Smooth muscle cell (in vitro differentiated cells): ENCODE measurements around the gene DIS3L2. TPM values are rescaled to one million over a fixed set of nuclear protein-coding genes. Genes with fewer than 3 reads are reported as not detected.
"Not testable (repeated sequence)": the region's sequence is repeated elsewhere in the genome, so short reads cannot be mapped to it uniquely, and the experiment has no call there.

Experiments used
- DNase-seq: peaks from one replicate; lab custom pipeline; 2025; ENCODE audit not compliant: unreplicated experiment; lab: John Stamatoyannopoulos, UW
- H2AFZ ChIP-seq: fragments of 200-600 bp; sonication (generic); 2 replicates; pipeline ENCODE4 v1.6.0; 2016; ENCODE audit warnings: antibody characterized with exemption, low read depth, mild to moderate bottlenecking
- H3F3A ChIP-seq: fragments of 200-600 bp; sonication (generic); 2 replicates; pipeline ENCODE4 v1.6.0; 2017; ENCODE audit warnings: antibody characterized with exemption, low read depth
- H3K27ac ChIP-seq: fragments of 200-600 bp; sonication (generic); 2 replicates; pipeline ENCODE4 v1.5.1; 2016; ENCODE audit warnings: low read depth, mild to moderate bottlenecking
- H3K27me3 ChIP-seq: fragments of 200-600 bp; sonication (generic); 2 replicates; pipeline ENCODE4 v1.6.1; 2016; ENCODE audit warnings: low read depth, mild to moderate bottlenecking
- H3K36me3 ChIP-seq: fragments of 200-600 bp; sonication (generic); 2 replicates; pipeline ENCODE4 v1.5.1; 2016; ENCODE audit warnings: low read depth
- H3K4me1 ChIP-seq: fragments of 200-600 bp; sonication (generic); 2 replicates; pipeline ENCODE4 v1.5.1; 2016; ENCODE audit warnings: low read depth
- H3K4me2 ChIP-seq: fragments of 200-600 bp; sonication (generic); 2 replicates; pipeline ENCODE4 v1.6.0; 2016; ENCODE audit warnings: mild to moderate bottlenecking
- H3K4me3 ChIP-seq: fragments of 200-600 bp; sonication (generic); 2 replicates; pipeline ENCODE4 v1.5.1; 2016; ENCODE audit warnings: mild to moderate bottlenecking
- H3K79me2 ChIP-seq: fragments of 200-600 bp; sonication (generic); 2 replicates; pipeline ENCODE4 v1.6.0; 2016; ENCODE audit warnings: low read depth, mild to moderate bottlenecking
- H3K9ac ChIP-seq: fragments of 200-600 bp; sonication (generic); 2 replicates; pipeline ENCODE4 v1.6.0; 2016; ENCODE audit warnings: low read depth
- H3K9me3 ChIP-seq: fragments of 200-600 bp; sonication (generic); replicated peaks from 2 replicates; pipeline ENCODE4 v1.5.1; 2016; ENCODE audit warnings: low read depth
- H4K20me1 ChIP-seq: fragments of 200-600 bp; sonication (generic); 2 replicates; pipeline ENCODE4 v1.6.0; 2016; ENCODE audit warnings: low read depth
- CTCF ChIP-seq: fragments of 200-600 bp; sonication (generic); IDR thresholded peaks from 2 replicates; pipeline ENCODE4 v1.5.1; 2017; ENCODE audit warnings: borderline replicate concordance, mild to moderate bottlenecking, antibody characterized with exemption; ENCODE audit not compliant: insufficient read depth, poor library complexity, severe bottlenecking
- WGBS: methylation state at CpG from one replicate; pipeline ENCODE4 v1.1.7; 2016; ENCODE audit warnings: low lambda C conversion rate; 5-methylcytosine and 5-hydroxymethylcytosine counted together
- polyA plus RNA-seq: library from polyadenylated mRNA; unstranded; fragments of >200 nt; fragmentation: Nextera tagmentation; extraction: Ambion mirVana; gene quantifications from 2 replicates; pipeline ENCODE4 v1.2.1, GENCODE V29; 2016
- total RNA-seq: library from RNA; depleted of rRNA; stranded (reverse); fragments of >200 nt; gene quantifications from 2 replicates; pipeline ENCODE4 v1.2.3, GENCODE V29; 2014

Gene DIS3L2
- total and polyA plus RNA-seq, 2 experiments from 2014 or later = 11.4 to 25.2 TPM

GRCh38 chr2:232029346-232029745 is 67.8 kb downstream of the DIS3L2 start:
- no peaks in the 10 kb centered on the region for H3F3A ChIP-seq
- no peak overlapping the region for H3K4me2 ChIP-seq
- no peaks in the 10 kb centered on the region for H3K27me3 ChIP-seq
- peaks cover 11% of the 10 kb centered on the region for H3K79me2 ChIP-seq
- peaks cover 8% of the 10 kb centered on the region for H3K9me3 ChIP-seq
- no peak overlapping the region for H3K9ac ChIP-seq
- H3K27ac ChIP-seq = no peak overlapping the region
- 68% methylated on average over 4 of the region's 4 CpGs for WGBS
- H3K36me3 ChIP-seq = peaks cover 11% of the 10 kb centered on the region
- no peaks in the 10 kb centered on the region for H4K20me1 ChIP-seq
- H2AFZ ChIP-seq = no peak overlapping the region
- H3K4me1 ChIP-seq = no peaks in the 10 kb centered on the region
- no peak for DNase-seq
- TF ChIP-seq CTCF = no peak
- H3K4me3 ChIP-seq = no peak overlapping the region

DNA sequence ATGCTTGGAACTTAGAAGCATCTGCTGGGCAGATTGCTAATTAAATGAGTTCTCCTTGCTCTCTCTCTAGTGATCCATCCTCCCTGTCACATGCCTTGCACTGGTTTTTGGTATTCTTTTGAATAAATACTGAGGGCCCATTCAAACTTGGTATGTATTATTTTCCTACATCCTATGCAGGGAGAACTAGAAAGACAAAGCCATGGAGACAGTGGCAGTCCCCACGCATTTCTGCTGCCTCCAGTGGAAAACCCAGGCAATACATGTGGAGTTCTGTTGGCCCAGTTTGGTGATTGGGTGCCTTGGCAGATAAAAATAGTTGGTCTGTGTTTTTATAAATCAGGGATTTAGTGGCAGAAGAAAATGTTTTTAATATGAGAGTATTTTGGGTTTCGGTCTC is 68.7 kb downstream of the DIS3L2 start:
- H3K36me3 ChIP-seq = peaks cover 11% of the 10 kb centered on the region
- no peaks in the 10 kb centered on the region for H3K27me3 ChIP-seq
- no peak overlapping the region for H3K4me2 ChIP-seq
- H3K9me3 ChIP-seq = peaks cover 8% of the 10 kb centered on the region
- no peak overlapping the region for H2AFZ ChIP-seq
- H4K20me1 ChIP-seq = no peaks in the 10 kb centered on the region
- H3K4me3 ChIP-seq = no peak overlapping the region
- no peak for DNase-seq
- TF ChIP-seq CTCF = no peak
- peaks cover 11% of the 10 kb centered on the region for H3K79me2 ChIP-seq
- no peak overlapping the region for H3K27ac ChIP-seq
- no peaks in the 10 kb centered on the region for H3F3A ChIP-seq
- no peak overlapping the region for H3K9ac ChIP-seq
- H3K4me1 ChIP-seq = no peaks in the 10 kb centered on the region
- 64% methylated on average over 2 of the region's 2 CpGs for WGBS

- H3K36me3 ChIP-seq, DNase-seq, H3K9me3 ChIP-seq, H2AFZ ChIP-seq, H3K4me1 ChIP-seq, H3K27me3 ChIP-seq, H3K27ac ChIP-seq, H3K4me2 ChIP-seq, H3K4me3 ChIP-seq, H3K9ac ChIP-seq, H3F3A ChIP-seq, H4K20me1 ChIP-seq: not testable (repeated sequence)
- WGBS = 96% methylated on average over 2 of the region's 2 CpGs
- H3K79me2 ChIP-seq = peaks cover 11% of the 10 kb centered on the region
These were observed 73.8 kb downstream of the DIS3L2 start for GRCh38 chr2:232035292-232035691.

DNA sequence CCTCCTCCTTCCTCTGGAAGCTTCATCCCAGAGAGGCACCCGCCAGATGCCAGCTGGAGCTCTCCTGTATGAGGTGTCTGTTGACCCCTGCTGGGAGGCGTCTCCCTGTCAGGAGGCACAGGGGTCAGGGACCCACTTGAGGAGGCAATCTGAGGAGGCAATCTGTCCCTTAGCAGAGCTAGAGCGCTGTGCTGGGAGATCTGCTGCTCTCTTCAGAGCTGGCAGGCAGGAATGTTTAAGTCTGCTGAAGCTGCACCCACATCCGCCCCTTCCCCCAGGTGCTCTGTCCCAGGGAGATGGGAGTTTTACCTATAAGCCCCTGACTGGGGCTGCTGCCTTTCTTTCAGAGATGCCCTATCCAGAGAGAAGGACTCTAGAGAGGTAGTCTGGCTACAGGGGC is 75.4 kb downstream of the DIS3L2 start:
- not testable (repeated sequence) for H3K4me1 ChIP-seq, H3K79me2 ChIP-seq, H3K27me3 ChIP-seq, H3K4me2 ChIP-seq, DNase-seq, H3K36me3 ChIP-seq, H3K27ac ChIP-seq, H2AFZ ChIP-seq, H3F3A ChIP-seq, H3K9me3 ChIP-seq, H3K4me3 ChIP-seq, H3K9ac ChIP-seq, H4K20me1 ChIP-seq
- 94% methylated on average over 4 of the region's 4 CpGs for WGBS

DNA sequence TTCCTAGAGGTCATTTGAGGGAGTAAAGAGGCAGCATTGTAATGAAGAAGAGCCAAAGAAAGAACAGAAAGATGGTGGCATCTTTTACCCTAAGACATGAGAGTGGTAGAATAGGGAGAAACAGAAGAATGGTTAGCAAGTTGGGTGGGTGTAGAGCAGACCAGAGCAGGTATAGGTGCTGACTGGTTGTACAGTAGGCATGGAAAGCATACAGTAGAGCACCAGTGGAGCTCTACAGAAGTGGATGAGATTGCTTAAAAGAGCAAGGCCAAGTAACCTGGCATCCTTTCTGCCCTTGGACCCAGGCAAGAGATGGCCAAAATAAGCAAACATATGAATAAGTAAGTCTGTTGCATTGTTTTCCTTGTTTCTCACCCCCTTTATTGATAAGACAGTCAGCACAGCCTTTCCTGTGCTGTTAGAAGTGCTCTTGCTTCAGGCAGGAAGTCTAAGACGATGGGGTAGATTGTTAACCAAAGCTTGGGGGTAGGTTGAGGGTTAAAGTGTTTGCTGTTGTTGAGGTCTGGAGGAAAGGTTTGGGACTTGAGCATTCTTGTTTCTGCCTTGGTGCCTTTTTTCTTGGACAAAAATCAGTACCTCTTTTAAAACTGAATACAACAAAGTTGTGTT is 76.9 kb downstream of the DIS3L2 start:
- no peak overlapping the region for H3K4me3 ChIP-seq
- H4K20me1 ChIP-seq = peaks cover 13% of the 10 kb centered on the region
- no peak overlapping the region for H3K4me2 ChIP-seq
- H3K27ac ChIP-seq = no peak overlapping the region
- H3K79me2 ChIP-seq = no peaks in the 10 kb centered on the region
- no peak overlapping the region for H2AFZ ChIP-seq
- no peak overlapping the region for H3K9ac ChIP-seq
- no peak for TF ChIP-seq CTCF
- no peaks in the 10 kb centered on the region for H3K9me3 ChIP-seq
- no peaks in the 10 kb centered on the region for H3F3A ChIP-seq
- H3K27me3 ChIP-seq = no peaks in the 10 kb centered on the region
- no peaks in the 10 kb centered on the region for H3K36me3 ChIP-seq
- 49% methylated on average over 1 of the region's 1 CpG for WGBS
- peaks cover 3% of the 10 kb centered on the region for H3K4me1 ChIP-seq
- no peak for DNase-seq
